GM18520 (cell line): Measurements from ENCODE around the gene BARHL2.

Source experiments
- ATAC-seq: cut with Tn5 transposase; IDR thresholded peaks from one replicate; pipeline ENCODE4 v1.9.1; 2021; ENCODE audit not compliant: unreplicated experiment

BARHL2 gene

DNA sequence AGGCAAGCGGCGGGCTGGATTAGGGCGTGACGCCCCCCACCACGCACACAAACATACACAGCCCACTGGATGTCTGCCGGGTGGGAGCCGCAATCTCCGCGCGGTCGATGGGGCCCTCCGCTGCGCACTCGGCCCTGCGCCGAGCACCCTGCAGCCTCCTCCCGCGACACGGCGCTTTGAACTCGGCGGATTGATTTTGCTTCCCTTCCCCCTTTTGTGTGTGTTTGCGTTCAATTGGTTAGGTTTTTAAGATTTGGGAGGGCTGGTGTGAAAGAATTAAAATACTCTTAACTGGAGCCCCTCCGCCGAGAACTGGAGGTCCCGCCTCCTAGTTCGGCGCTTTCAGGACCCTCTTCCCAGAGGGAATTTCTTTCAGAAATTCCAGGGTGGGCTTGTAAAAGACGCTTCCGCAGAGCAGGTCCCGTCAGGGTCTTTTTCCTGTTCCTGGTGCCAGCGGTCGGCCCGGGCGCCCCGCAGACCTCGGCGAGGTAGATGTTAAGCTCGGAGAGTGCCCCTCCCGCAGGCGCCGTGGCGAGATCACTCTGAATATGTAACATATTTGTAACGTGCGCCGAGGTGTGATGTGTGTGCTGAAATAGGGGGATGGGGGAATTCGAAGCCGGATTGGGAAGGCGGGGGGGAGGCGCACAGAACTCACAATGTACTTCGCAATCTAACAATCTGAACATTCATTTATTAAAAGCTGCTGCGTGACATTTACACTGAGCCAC is 8.0 kb upstream of the BARHL2 start:
- ATAC-seq = no peak

DNA sequence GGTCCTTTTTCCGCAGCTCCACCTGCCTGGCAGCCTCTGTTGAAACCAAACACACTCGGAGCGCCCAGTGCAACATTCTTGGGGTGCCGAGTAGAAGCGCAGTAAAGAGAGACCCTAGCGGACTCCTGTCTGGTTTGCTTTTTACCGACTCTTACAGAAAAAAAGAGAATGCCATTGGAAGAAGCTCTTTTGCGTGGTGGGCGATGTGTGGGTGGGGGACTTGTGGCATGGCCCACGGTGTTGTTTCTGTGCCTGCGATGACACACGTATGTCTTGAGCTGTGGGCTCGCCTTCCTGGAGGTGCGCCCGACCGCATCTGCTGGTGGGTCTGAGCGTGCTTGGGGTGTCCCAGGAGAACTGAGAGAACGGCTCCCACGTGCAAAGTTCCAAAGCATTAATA is 7.3 kb upstream of the BARHL2 start:
- ATAC-seq = no peak

DNA sequence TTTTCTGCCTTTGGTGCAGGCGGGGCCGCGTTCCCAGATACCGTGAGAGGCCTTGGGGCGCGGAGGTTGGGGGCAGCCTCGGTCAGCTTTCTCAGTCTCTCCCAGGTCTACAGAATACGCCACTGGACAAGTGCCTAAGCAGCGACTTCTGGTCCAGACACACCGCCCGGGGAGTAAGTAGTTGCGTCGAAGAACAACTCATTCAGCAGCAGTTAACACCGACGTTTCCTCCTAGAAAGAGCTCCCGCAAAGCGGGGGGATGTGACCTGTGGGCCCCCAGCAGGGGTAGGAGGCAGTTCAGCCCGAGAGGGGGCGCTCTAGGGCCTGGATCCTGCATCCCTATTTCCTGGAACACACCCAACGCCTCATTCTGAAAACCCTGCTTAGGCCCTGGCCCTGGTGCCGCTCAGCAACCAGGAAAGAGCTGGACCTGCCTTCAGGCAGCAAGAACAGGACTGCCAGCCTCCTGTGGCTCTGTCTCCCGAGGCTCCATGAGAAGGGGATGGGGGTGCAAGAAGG is 6.5 kb upstream of the BARHL2 start:
- ATAC-seq = no peak

DNA sequence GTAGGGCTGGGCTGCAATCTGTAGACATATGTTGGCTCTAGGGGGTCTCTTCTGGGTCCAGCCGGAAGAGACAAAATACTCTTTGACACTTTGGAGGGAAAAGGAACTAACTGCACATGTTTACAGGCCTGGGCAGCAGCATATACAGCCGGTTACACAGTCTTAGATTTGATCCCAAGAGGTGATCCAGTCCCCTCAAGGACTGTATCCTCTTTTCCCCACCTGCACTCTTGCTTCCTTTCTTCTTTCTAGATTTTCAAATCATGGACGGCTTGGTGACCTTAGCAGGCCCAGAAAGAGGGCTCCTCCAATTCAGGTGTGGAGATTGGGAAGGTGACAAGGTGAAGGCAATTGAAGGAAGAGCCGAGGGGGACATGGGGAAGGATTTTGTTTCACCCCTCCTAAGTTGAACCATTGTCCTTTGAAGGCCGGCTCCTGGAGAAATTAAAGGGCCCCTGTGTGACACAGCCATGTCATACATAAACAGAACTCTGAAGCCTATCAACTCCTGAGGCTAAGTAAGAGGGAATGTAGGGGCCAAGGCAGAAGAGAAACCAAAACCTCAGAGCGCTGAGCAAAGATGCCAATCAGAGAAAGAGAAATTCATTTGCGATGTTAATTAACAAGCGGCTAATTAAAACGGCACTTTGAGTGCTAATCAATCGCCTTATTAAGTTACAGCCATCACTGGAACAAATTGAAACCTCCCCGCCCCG is 5.9 kb upstream of the BARHL2 start:
- ATAC-seq = no peak

DNA sequence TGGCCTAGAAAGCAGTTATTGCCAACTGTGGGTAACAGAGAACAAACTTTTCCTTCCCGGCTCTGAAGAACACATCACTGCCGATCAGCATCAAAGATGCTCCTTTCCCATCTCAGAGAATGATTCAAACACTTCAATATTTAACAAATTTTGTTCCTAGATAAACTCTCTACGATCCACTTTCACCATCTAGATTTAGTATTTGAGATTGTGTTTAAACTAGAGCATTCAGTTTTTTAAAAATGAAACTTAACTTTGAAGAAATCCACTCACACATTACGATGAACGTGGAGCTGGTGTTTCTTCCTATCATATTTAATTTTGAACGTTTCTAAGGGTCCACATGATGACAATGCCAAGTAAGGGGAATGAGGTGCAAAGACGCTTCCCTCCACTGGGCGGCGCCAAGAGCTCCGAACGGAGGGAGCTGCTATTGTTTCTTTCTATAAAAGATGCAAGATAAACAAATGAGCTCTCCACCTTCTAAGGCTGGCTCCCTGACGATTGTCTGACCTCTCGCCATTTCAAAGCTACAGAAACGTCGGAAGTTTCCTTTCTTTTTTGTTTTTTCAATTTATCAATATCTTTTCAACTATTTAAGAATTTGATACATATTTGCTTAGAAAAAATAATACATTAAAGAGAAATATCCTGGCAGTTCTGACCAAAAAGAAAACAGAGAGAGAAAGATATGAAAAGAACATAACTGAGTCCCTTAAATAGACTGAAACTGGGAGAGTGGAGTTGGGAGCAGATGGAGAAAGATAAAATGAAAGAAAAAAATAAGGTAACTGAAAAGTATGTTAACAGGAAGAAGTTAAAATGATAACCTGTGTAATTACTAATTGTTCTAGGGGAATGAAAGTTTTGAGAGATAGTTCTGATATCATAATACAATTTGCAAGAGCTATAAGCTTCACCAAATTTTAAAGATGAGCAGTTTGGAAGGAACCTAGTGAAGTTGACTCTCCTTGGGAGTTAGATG is 4.4 kb upstream of the BARHL2 start:
- no peak for ATAC-seq

DNA sequence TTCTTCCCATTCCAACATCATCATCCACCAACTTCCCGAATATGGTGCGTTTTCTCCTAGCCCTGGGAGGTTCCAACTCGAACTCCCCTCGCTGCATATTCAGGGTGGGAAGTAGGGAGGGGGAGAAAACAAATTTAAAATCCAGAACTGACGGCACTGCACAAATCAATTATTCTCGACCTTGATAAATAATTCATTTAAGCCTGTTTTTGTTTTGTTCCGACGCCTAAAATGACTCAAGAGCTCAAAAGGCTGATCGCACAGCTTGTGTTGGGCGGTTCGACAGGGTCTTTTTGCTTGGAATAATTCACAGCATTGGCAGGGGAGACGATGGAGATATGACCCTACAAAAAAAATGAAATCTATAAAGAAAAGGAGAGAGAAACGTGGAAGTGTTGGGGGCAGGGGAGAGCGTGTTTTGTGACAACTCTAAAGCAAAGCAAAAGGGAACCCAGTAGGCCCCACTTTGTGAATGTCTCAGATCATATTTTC is 3.1 kb upstream of the BARHL2 start:
- no peak for ATAC-seq

DNA sequence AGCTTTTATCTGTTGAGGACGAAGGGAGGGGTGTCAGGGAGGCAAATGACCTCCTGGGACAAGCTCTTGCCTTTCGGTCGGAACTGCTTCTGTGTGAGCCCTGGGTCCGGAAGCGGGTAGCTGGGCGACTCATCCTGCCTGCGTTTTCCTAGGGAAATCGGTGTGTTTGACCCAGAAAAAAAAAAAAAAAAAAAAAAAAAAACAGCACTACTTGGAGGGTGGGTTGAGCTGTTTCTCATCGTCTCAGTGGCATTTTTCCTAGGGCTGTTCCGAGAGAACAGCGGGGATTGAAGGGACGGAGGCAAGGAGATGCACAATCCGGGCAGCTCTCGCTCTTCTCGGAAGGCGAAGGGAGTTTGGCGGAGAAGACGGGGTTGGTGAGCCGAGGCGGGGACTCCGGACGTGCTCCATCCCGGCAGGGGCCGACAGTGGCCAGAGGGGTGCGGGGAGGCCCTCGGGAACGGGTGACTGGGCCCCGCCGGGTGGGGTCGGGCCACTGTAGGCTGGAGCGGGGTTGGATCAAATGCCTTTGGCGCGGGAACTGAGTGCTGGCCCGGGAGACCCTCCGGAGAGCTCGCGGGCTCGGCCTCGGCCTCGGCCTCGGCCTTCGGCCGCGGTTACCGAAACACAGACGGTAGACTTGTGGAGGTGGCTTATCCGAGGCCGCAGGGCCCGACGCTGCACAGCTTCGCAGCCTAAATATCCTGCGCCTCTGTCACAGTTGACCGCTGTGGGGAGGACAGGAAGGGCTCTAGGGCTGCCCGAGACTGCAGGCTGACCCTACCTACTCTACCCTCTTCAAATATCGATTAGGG is 2.4 kb upstream of the BARHL2 start:
- ATAC-seq = no peak

DNA sequence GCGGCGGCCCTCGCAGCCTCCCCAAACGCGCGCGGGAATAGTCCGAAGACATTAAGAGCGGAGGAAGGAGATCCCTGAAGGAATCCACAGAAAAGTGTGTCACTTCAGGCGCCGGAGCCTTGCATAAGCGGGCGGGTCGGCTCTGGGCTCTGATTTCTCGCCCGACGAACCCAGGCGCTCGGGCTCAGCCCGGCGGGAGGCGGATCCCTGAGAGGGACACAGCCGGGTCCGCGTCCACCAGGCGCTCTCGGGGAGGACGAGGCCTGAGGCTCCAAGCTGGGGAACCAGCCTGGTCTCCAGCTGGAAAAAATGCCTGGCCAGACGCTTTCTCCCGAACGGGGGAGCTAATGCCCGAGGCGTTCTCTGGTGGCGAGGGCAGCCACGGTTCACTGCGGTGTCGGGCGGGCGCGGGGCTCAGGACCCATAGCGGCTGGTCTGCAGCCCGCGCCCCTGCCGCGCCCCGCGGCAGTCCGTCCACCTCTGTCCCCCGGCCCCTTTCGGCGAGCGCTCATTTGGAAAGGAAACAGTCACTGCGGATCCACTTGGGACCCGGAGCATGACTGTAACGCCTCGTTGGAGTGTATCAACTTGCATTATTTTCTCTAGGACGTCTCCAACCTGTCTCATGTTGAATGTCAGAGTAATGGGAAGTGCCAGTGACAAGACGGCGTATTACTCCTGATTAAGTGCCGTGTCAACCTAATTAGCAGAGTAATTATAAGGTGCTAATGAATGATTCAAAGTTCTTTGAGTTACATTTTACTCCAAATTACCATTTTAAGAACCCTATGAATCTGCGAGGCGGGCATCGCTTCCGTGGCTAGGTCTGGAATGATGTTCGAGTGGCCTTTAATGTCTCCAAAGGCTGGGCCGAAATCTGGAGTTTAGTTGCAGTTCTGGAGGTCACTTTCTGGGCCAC is 1.6 kb upstream of the BARHL2 start:
- no peak for ATAC-seq

DNA sequence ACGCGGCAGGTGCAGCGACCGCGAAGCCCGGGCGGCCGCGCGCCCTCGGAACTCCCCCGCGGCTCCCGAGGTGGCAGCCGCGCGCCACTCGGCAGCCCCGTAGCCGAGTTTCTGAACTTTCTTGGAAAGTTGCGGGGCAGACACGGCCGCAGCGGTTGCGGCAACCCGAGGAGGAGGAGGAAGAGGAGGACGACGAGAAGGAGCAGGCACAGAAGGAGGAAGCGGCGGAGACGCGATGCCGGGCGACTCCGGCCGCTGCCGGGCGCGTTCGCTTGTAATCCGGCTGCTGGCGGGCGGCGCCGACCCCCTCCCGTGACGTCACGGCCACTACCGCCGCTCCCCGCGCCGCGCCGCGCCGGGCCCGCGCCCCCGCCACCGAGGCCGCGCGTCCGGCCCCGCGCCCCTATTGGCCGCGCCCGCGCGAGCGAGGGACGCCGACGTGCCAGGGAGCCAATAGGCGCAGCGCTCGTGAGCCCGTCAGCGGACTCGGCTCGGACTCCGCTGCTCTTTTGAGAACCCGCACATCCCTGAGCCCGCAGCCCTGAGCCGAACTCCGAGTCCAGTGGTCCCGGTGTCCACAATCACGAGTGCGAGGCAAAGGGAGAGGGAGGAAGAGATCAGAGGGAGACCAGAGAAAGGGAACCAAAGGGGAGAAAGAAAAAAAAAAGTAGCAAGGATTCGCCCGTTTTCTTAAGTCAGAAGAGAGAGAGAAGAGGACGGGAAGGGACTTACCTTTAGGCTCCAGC is 736 bp upstream of the BARHL2 start:
- no peak for ATAC-seq

DNA sequence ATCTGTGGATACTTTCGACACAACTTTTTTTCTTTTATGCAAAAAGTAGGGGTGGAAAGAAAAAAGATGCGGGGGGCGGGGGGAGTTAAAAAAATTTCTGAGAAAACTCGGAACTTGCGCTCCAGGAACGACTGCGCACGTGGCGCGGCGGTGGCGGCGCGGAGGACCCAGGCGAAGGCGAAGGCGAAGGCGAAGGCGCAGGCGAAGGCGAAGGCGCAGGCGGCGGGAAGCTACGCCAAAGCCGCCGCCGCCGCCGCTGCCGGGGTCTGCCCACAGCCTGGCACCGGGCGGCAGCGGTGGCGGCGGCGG is 208 bp upstream of the BARHL2 start:
- no peak for ATAC-seq

DNA sequence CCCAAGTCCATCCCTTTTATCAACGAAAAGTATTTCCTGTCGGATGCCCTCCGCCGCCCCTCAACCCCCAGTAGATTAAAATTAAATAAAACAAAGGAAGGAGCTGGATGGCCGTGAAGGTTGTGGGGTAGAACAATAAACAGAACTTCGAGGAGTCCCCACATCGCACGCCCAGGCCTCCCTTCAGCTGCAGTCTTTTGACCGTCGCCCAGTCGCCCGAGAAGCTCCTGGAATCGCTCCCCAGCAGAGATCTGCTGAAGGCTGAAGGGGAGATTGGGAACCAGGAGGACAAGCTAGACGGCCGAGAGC is 905 bp downstream of the BARHL2 start:
- no peak for ATAC-seq

DNA sequence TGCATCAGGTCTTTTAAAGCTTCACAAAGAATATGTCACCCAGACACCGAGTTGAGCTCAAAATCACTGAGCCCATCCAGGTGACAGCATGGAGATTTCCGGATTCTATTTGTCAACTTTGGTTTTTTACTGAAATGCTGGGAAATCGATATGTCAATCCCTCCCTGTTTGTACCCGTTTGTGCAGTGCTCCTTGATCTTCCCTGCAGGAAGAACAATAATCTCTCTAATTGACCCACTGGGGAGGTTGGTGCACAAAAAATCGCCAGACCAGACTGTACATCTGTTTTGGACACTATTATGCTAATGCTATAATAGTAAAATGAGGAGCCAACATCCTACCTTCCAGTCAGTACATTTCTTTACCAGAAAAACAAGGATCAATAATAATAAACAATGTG is 1.8 kb downstream of the BARHL2 start:
- ATAC-seq = no peak

DNA sequence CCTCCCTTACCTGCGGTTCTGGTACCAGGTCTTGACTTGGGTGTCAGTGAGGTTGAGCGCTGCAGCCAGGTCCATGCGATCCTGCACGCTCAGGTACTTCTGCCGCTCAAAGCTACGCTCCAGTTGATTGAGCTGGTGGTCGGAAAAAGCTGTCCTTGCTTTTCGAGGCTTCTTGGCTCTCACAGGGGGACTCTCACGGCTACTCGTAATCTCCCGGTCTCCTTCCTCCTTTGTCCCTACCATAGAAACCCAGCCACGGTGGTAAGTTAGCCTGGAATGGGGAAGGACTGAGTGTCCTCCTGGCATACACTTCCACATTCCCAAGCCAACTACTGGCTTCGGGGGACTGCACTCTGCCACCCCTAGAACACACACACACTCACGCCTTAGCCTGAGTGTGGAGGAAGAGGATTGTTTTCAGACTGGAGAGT is 2.6 kb downstream of the BARHL2 start:
- ATAC-seq = no peak

DNA sequence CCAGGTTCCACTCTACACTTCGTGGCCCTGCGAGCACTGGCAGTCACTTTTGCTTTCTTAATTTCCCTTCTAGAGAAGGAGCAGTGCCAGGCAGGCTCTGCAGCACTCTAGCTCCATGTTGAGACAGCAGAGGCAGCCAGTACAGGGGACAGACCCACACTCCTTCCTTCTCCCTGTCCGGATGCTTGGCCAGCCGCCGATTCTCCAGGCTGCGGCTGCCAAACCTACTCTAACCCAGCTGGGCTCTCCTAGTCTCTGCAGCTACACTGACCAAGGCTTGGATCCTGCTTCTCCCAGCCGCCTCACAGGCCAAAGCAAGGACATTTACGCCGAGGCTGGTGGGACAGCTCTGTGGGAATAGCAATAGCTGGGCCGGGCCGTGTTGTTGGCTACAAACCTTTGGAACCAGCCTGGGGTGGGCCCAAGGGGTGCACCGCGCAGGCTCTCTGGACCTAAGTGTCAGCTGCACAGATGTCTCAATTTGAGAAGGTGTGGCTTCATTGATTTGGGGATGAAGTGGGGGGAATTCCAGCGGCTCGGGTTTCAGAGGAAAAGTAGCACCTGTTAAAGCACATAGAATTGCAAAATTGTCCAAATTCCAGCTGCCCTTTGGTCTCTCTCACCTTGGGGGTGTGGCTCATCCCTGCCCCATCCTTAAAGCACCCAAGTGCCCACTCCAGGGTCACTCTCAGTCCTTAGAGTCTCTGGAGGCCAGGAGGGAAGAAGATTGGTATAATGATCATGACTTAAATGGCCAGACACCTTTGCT is 3.2 kb downstream of the BARHL2 start:
- no peak for ATAC-seq

DNA sequence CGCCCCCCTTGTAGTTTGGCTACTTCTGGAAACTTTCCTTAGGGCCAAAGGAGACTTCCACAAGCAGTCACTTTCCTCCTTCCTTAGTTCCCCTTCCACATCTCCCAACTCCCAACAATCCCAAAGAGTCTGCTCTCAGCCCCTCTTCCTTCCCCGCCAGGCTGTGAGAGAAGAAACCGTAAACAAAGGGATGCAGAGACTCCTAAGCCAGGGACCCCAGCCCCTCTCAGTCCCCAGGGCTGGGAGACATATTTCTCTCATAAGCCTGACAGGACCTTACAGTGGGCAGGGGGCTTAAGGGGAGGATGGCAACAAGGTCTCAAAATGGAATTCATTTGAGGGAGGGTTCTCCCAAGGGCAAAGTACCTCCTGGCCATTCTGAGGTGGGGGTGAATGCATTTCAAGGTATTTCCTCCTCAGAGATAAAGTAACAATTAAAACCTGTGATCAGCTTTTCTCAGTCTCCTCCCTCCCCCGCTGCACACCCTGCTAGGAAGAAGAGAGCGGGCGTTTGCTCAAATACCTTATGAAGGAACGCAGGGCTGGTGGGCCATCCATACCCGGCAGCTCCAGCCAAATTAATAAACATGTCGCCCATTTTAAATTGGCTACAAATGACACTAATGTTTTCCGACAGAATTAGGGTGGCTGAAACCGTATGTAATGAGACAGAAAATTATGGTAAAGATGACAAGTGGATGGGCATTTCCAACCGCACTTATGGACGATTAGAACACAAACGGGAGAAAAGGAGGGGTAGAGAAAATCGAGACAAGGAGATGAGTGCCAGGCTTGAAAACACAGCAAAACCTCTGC is 4.0 kb downstream of the BARHL2 start:
- no peak for ATAC-seq

DNA sequence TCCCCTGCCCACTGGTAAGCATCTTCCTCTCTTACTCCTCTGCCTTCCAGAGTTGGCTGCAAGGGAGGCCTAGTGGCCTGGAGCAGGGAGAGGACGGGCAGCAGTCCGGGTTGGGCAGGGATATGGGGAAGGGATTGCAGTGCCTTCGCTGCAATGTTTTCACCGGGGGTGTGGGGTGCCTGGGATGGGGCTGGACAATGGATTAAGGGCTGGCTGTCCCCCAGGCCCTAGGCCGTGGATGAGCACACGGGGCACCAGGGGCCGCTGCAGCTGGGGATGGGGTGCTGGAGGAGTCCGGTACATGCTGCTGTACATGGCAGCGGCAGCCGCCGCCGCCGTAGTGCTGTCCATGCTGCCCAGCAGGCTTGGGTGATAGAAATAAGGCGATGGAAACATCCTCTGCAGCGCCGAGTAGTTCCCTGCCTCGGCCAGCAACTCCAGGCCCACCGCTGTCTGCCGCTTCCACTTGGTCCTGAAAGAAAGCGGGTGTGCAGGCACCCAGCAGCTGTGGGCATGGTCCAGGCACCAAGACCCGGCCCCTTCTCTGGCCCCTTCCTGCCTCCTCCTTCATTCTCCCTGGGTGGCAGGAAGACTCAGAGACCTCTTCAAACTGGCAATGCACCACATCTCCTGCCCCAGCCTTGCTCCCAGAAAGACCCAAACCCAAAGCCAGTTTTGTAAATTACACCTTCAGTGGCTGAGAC is 4.8 kb downstream of the BARHL2 start:
- ATAC-seq = no peak

DNA sequence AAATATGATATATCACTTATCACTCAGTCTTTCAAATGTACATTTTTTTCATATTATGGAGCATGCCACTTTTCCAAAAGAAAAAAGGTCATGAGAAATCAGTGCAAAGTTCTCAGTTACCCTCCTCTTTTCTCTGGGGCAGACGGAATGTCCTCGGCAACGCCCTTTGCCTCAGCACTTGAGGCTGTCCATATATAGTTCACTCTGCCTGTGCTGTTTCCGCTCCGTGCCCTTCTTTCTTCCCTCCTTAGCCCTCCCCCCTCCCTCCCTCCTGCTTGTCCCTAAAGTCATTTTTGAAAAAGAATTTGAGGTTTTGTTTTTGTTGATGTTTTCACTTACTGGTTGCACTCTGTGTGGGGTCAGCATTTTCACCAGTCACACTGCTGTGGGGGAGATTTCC is 5.4 kb downstream of the BARHL2 start:
- no peak for ATAC-seq
